Mucosa of descending colon (tissue), 3 donors: ENCODE results near the gene SPATC1L. TPM values are rescaled to one million over a fixed set of nuclear protein-coding genes. Genes with fewer than 3 reads are reported as not detected.
A peak's percentile ranks its signal among the peaks of the same experiment; 100 is the strongest.

Source experiments
- ATAC-seq: fragments of 200-7000 bp; cut with Tn5 transposase; one replicate; pipeline ENCODE4 v1.9.1; 2020; ENCODE audit warnings: mild to moderate bottlenecking, moderate library complexity
- DNase-seq, 3 donors: peaks; one replicate each; pipeline ENCODE4 v3.0.0-alpha.2; 2020
- H3K36me3 ChIP-seq: fragments of 200-600 bp; one replicate; pipeline ENCODE4 v1.8.0; 2021; ENCODE audit warnings: low read depth, mild to moderate bottlenecking
- H3K4me1 ChIP-seq: fragments of 200-600 bp; one replicate; pipeline ENCODE4 v1.8.0; 2021; ENCODE audit warnings: low read depth, mild to moderate bottlenecking
- H3K4me3 ChIP-seq: fragments of 200-600 bp; one replicate; pipeline ENCODE4 v1.8.0; 2021; ENCODE audit warnings: mild to moderate bottlenecking
- H3K9me3 ChIP-seq: fragments of 200-600 bp; one replicate; pipeline ENCODE4 v1.8.0; 2021; ENCODE audit warnings: mild to moderate bottlenecking
- intact Hi-C, 2 donors: fragments of 100-400 bp; cut with DNase I in 1 of 2; cut with micrococcal nuclease in 1 of 2; formaldehyde crosslinking; loops; one replicate each; pipeline versions ENCODE4 v1.11.0 to v1.11.1; 2022; cut with DNase I, micrococcal nuclease
- total RNA-seq, 3 donors: library from RNA; stranded (reverse); fragmentation: NEBNext Ultra II Directional in 2 of 3; extraction: Animal tissue kit (Norgen Biotek cat#: 25700) in 2 of 3; gene quantifications; one replicate each; pipeline versions ENCODE4 v1.2.1 to v1.2.4, GENCODE V29; 2021 to 2023
- TF ChIP-seq, protein P1 (sequence below): fragments of 200-600 bp; IDR thresholded peaks from one replicate; pipeline ENCODE4 v1.8.0; 2022; ENCODE audit warnings: antibody characterized with exemption, mild to moderate bottlenecking
- donor health status: DM: no; HTN: no; CAD: no; lungs with moderate emphysema.
- donor health status: DM: no; HTN: no; CAD: no.
- donor health status: DM: no; HTN: yes; CAD: no.

SPATC1L gene
- total RNA-seq, 3 donors from 2014 or later, result 4.6 to 10.9 (median 4.6) TPM

DNA sequence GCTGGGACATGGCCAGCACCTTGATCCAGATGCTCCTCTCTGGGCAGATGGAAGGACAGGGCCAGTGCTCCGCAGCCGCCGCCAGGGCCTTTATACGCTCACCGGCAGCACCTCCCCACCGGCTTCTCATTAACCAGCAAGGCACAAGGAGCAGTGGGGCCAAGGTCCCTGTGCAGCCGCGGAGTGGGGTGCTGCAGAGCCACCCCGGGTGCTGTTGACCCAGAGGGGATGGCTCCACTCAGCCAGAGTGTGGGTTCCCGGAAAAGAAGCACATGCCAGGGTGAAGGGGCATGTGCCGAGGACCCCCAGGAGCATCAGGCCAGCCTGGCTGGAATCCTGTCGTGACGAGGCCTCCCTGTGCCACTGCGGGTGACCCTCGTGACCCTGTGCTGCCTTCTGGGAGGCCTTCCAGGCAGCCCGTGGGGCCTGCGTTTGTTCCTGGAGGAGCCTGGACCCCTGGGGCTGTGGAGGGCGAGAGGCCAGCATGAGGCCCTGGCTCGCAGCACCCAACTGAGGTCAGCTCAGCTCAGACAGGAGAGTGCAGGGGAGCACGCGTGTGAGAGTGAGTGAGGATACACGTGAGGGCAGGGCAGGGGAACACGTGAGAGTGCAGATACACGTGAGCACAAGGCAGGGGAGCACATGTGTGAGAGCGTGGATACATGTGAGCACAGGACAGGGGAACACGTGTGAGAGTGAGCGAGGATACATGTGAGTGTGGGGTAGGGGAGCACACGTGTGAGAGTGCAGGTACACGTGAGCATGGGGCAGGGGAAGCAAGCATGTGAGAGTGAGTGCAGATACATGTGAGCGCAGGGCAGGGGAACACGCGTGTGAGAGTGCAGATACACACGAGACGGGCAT lies 28.5 kb downstream of the SPATC1L start, which contains the start of gene FTCD:
Gene FTCD (minus strand): TSS at position 66 of the 864 bp plus-strand sequence. CDS start 56 bp downstream, at position 10.
- peaks cover 10% of the 10 kb centered on the region for H3K4me1 ChIP-seq
- intact Hi-C loops, result no loop called here

DNA sequence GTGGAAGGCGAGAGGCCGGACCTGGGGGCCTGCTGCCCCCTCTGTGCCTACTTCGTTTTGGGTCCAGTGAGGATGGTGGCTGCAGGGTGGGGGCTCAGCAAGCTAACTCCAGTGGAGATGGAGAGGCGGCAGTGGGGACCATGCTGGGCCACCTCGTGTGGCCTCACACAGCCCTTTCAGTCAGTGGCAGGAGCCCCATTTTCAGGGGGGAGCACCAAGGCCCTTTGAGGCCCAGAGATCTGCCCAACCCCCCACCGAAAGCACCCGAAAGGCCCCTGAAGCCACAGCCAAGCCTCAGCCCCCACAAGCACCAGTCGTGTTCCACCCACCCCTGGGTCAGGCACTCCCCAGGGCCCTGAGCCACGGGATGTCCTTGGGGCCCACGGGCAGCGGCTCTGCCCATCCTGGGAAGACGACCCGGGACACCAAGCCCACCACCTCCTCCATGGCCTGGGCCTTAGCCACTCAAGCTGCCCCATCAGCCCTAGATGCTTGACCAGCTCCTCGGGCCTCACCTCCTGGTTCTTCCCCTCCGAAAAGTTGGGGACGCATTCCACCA lies 29.2 kb downstream of the SPATC1L start:
- intact Hi-C loops, result no loop called here
- DNase-seq (no peak), ATAC-seq (no peak)
- H3K36me3 ChIP-seq, result no peaks in the 10 kb centered on the region
- no peaks in the 10 kb centered on the region for H3K9me3 ChIP-seq
- H3K4me1 ChIP-seq, result peaks cover 10% of the 10 kb centered on the region
- H3K4me3 ChIP-seq, result no peak overlapping the region
- TF ChIP-seq, protein P1, sequence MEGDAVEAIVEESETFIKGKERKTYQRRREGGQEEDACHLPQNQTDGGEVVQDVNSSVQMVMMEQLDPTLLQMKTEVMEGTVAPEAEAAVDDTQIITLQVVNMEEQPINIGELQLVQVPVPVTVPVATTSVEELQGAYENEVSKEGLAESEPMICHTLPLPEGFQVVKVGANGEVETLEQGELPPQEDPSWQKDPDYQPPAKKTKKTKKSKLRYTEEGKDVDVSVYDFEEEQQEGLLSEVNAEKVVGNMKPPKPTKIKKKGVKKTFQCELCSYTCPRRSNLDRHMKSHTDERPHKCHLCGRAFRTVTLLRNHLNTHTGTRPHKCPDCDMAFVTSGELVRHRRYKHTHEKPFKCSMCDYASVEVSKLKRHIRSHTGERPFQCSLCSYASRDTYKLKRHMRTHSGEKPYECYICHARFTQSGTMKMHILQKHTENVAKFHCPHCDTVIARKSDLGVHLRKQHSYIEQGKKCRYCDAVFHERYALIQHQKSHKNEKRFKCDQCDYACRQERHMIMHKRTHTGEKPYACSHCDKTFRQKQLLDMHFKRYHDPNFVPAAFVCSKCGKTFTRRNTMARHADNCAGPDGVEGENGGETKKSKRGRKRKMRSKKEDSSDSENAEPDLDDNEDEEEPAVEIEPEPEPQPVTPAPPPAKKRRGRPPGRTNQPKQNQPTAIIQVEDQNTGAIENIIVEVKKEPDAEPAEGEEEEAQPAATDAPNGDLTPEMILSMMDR, result no peak

More for the DNA sequence above, 28.5 kb downstream of the SPATC1L start, which contains the start of gene FTCD:
- Histone ChIP-seq H3K9me3 (no peaks in the 10 kb centered on the region), H3K4me3 (no peak within 1 kb of the TSS), H3K36me3 (no peaks in the 10 kb centered on the region)
- ATAC-seq, result no peak
- peak in 1 of 3 donors; percentile 39 for DNase-seq
- TF ChIP-seq, protein P1, result no peak

DNA sequence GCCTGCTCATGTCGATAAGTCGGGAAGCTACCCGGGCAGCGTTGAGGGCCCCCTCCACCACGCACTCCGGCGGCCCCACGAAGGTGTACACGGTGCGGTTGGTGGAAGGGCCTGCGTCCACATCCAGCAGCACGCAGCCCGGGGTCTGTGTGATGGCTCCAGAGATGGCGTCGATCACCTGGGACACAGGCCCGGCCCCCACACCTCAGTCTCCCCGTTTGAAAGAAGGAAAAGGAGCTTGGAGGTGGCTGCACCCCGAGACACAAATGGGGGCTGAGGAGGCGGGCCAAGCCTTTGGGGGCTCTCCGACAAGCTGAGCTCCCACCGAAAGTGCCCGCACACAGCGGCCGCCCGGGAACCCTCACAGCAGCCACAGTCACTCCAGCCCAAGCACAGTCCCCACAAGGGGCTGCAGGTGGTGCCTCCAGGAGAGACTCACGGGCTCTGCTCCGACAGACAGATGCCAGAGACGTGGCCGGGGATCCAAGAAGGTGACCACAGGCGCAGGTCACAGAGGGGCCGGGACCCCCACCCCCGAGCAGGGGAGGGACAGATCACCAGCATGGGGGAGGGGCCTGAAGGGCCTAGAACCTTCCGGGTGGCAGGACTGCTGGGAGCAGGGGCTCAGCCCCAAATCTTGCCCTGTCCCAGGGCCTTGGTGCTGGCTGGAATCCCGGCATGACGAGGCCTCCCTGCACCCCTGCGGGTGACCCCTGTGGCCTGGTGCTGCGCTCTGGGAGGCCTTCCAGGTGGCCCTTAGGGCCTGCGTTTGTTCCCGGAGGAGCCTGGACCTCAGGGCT lies 29.9 kb downstream of the SPATC1L start:
- DNase-seq (peak in 1 of 3 donors; percentile 42), ATAC-seq (no peak)
- H3K36me3 ChIP-seq, result no peaks in the 10 kb centered on the region
- no peaks in the 10 kb centered on the region for H3K9me3 ChIP-seq
- intact Hi-C loops, result no loop called here
- TF ChIP-seq, protein P1, result no peak
- peaks cover 10% of the 10 kb centered on the region for H3K4me1 ChIP-seq
- H3K4me3 ChIP-seq, result no peak overlapping the region

DNA sequence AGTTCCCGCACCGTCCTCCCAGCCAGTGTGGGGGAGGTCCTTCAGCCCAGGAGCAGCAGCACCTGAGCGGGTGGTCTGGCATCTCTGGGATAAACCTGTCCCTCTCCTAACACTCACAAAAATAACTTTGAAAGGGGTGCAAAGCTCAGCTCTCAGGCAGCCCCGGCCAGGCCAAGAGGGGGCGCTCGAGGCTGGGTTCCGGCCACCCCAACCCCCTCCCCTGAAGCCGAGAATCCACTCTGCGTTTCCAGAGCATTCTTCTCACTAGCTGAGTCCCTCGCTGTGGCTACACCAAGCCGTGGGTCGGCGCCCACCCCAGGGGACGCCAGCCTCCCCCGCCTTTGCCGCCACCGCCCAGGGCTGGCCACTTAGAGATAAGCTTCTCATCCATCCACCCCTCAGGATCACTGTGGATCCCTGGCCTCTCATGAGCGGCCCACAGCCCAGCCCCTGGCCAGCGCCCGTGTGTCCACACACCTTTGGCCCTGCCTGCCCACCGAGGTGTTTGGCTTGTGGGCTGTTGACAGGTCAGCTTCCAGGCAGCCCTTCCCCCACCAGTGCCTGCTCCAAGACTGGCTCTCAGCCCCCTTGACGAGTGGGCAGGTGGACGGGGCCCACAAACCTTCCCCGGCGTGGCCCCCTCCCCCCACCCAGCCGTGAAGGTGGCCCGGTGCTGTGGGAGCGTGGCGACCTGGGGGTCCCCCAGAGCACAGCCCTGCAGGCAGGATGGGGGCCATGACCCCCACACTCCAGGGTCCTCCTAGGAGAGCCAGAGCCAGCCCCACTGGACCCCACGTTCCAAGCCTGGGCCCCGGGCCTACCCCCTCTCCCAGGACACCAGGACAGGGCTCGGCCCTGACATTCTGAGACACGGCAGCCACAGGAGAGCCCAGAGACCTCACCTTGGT lies 30.8 kb downstream of the SPATC1L start:
- no peaks in the 10 kb centered on the region for H3K9me3 ChIP-seq
- H3K4me3 ChIP-seq, result no peak overlapping the region
- DNase-seq (peak; percentile 47 to 73 (median 67)), ATAC-seq (peak; percentile 81)
- H3K36me3 ChIP-seq, result no peaks in the 10 kb centered on the region
- TF ChIP-seq, protein P1, result peak; percentile 72
- intact Hi-C loops, result no loop called here
- H3K4me1 ChIP-seq, result peaks cover 10% of the 10 kb centered on the region

DNA sequence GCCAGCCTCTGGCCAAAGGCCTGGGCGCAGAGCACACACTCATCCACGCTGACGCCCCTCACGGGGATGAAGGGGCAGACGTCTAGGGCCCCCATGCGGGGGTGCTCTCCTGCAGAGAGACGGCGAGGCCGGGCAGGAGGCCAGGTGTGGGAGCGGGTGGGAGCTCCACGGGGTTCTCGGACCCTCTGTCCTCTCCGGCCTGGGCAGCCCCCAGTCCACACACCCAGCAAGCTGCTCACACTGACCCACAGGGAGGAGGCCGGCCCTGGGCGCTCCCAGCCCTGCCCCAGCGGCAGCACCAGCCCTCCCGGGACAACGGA lies 31.4 kb downstream of the SPATC1L start:
- TF ChIP-seq, protein P1, result no peak
- intact Hi-C loops, result no loop called here
- peak; percentile 48 for ATAC-seq

More for the DNA sequence above, 31.4 kb downstream of the SPATC1L start:
- peaks cover 10% of the 10 kb centered on the region for H3K4me1 ChIP-seq
- no peak overlapping the region for H3K4me3 ChIP-seq
- no peaks in the 10 kb centered on the region for H3K9me3 ChIP-seq
- peak in 1 of 3 donors; percentile 2 for DNase-seq
- H3K36me3 ChIP-seq, result no peaks in the 10 kb centered on the region
